ENCODE measurements around the gene ASAP2.

DNA sequence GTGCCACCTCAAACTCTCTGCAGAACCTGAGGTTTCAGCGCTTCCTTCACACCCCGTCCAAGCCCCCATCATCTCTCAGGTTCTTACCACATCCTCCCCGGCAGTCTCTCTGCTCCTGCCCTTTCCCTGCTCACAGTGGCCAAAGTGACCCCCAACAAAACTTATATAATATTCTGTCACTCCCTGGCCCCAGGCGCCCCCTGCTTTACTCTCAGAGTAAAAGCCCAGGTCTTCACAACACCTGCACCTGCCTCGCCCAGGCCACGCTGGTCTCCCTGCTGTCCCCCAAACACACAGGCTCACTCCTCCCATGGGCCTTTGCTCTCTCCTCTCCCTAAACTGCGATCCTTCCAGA is 210.3 kb downstream of the ASAP2 start:
- TF ChIP-seq, protein P1, sequence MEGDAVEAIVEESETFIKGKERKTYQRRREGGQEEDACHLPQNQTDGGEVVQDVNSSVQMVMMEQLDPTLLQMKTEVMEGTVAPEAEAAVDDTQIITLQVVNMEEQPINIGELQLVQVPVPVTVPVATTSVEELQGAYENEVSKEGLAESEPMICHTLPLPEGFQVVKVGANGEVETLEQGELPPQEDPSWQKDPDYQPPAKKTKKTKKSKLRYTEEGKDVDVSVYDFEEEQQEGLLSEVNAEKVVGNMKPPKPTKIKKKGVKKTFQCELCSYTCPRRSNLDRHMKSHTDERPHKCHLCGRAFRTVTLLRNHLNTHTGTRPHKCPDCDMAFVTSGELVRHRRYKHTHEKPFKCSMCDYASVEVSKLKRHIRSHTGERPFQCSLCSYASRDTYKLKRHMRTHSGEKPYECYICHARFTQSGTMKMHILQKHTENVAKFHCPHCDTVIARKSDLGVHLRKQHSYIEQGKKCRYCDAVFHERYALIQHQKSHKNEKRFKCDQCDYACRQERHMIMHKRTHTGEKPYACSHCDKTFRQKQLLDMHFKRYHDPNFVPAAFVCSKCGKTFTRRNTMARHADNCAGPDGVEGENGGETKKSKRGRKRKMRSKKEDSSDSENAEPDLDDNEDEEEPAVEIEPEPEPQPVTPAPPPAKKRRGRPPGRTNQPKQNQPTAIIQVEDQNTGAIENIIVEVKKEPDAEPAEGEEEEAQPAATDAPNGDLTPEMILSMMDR (conservative IDR thresholded peaks at IDR 0.05; ENCODE audit: low read length): no peak; the same call in 1 of the 2 replicates
- no peak for TF ChIP-seq EZH2phosphoT487 (IDR thresholded peaks at IDR 0.05; ENCODE audit: borderline replicate concordance)
